Pancreas (tissue), 10 donors: ENCODE data around the gene SLC13A5. TPM values are rescaled to one million over a fixed set of nuclear protein-coding genes. Genes with fewer than 3 reads are reported as not detected.

Experiments used
- ATAC-seq, 4 donors: fragments of 200-7000 bp; cut with Tn5 transposase; one replicate each; pipeline versions ENCODE4 v1.8.0 to v1.9.1; 2020; ENCODE audit warnings: mild to moderate bottlenecking in 4 of 4, moderate library complexity in 4 of 4
- DNase-seq, 6 donors: peaks; one replicate each; pipeline ENCODE4 v3.0.0-alpha.2; 2020
- FAIRE-seq: peaks from 2 replicates; lab custom pipeline; 2012; peaks lifted over from hg19 to GRCh38; lab: Jason Lieb, UNC
- H3K27ac ChIP-seq, 4 donors: fragments of 200-600 bp; sonication (generic); 1 replicate in 3 of 4; 2 replicates in 1 of 4; pipeline versions ENCODE4 v1.5.0 to v1.8.0; 2020
- H3K27me3 ChIP-seq, 4 donors: fragments of 200-600 bp; one replicate each; pipeline ENCODE4 v1.8.0; 2021
- H3K36me3 ChIP-seq, 3 donors: fragments of 200-600 bp; sonication (generic) in 1 of 3; one replicate each; pipeline versions ENCODE4 v1.5.0 to v1.8.0; 2020 to 2021
- H3K4me1 ChIP-seq, 3 donors: fragments of 200-600 bp; one replicate each; pipeline ENCODE4 v1.8.0; 2021
- H3K4me3 ChIP-seq, 4 donors: fragments of 200-600 bp; sonication (generic) in 2 of 4; one replicate each; pipeline versions ENCODE4 v1.5.0 to v1.8.0; 2020 to 2021
- H3K9me3 ChIP-seq, 4 donors: fragments of 200-600 bp; one replicate each; pipeline ENCODE4 v1.8.0; 2021
- CTCF ChIP-seq, 4 donors: fragments of 200-600 bp; sonication (generic) in 3 of 4; IDR thresholded peaks; one replicate each; pipeline versions ENCODE4 v1.5.0 to v1.8.0; 2021; ENCODE audit warnings: antibody characterized with exemption in 4 of 4
- WGBS, 2 donors: extraction: QIAGEN DNeasy Blood & Tissue Kit; methylation state at CpG; one replicate each; pipeline ENCODE4 v1.1.7; 2013; 5-methylcytosine and 5-hydroxymethylcytosine counted together
- intact Hi-C, 3 donors: fragments of 100-400 bp; cut with DNase I; formaldehyde crosslinking; loops; one replicate each; pipeline versions ENCODE4 v1.11.1 to v1.14.2; 2022
- polyA plus RNA-seq, 2 donors: library from polyadenylated mRNA; stranded (reverse); fragments of 200-250 nt; gene quantifications; one replicate each; pipeline ENCODE4 v1.2.3, GENCODE V29; 2013
- total RNA-seq, 6 donors: library from RNA; stranded (reverse); fragmentation: NEBNext Ultra II Directional in 4 of 6; extraction: Animal tissue kit (Norgen Biotek cat#: 25700) in 4 of 6; gene quantifications; one replicate each; pipeline versions ENCODE4 v1.2.1 to v1.2.4, GENCODE V29; 2021 to 2023
- donor health status: healthy with polysubstance abuse.
- donor health status: DM: no; HTN: no; CAD: no; lungs with moderate emphysema.
- donor health status: DM: no; HTN: no; CAD: no.
- donor health status: control.
- donor health status: control.
- donor health status: Bipolar disorder and iron deficiency.
- donor health status: DM: yes; HTN: yes; CAD: no.
- donor health status: DM: no; HTN: no; CAD: no.
- donor health status: DM: no; HTN: no; CAD: no.
- donor health status: DM: yes; HTN: yes; CAD: no.

The SLC13A5 gene
- total and polyA plus RNA-seq, 8 donors, result 0.15 to 0.47 (median 0.25) TPM; not detected in 4

GRCh38 chr17:6724009-6724408 lies 10.8 kb upstream of the SLC13A5 start:
- ATAC-seq (no peak), FAIRE-seq (no peak), DNase-seq (no peak)
- Histone ChIP-seq H3K36me3 (no peaks in the 10 kb centered on the region), H3K9me3 (no peaks in the 10 kb centered on the region), H3K4me1 (no peaks in the 10 kb centered on the region), H3K4me3 (no peak overlapping the region), H3K27ac (no peak overlapping the region), H3K27me3 (no peaks in the 10 kb centered on the region)
- TF ChIP-seq CTCF (IDR thresholded peaks at IDR 0.05), result no peak
- intact Hi-C loops, result no loop called here
- 77 to 84% methylated on average over 5 of the region's 5 CpGs for WGBS, 2 donors

- no peak for FAIRE-seq
- no peak for TF ChIP-seq CTCF (IDR thresholded peaks at IDR 0.05)
- H3K4me1 ChIP-seq, result no peaks in the 10 kb centered on the region
- intact Hi-C loops, result no loop called here
- no peaks in the 10 kb centered on the region for H3K36me3 ChIP-seq
- ATAC-seq, result no peak
- no peak for DNase-seq
- H3K9me3 ChIP-seq, result no peaks in the 10 kb centered on the region
- H3K4me3 ChIP-seq, result no peak overlapping the region
- no peak overlapping the region for H3K27ac ChIP-seq
- WGBS, 2 donors, result 55 to 68% methylated on average over 5 of the region's 5 CpGs
- H3K27me3 ChIP-seq, result no peaks in the 10 kb centered on the region
These were observed 8.6 kb upstream of the SLC13A5 start for GRCh38 chr17:6721744-6722143.

GRCh38 chr17:6716736-6717135 lies 3.6 kb upstream of the SLC13A5 start:
- ATAC-seq, result no peak
- 43 to 48% methylated on average over 2 of the region's 2 CpGs for WGBS, 2 donors
- Histone ChIP-seq H3K27ac (no peak overlapping the region), H3K9me3 (no peaks in the 10 kb centered on the region), H3K4me1 (no peaks in the 10 kb centered on the region), H3K36me3 (no peaks in the 10 kb centered on the region), H3K27me3 (peaks cover 0 to 6% (median 4%) of the 10 kb centered on the region in 4 donors), H3K4me3 (no peak overlapping the region)
- no peak for TF ChIP-seq CTCF (IDR thresholded peaks at IDR 0.05)
- no peak for FAIRE-seq
- intact Hi-C loops, result no loop called here
- no peak for DNase-seq

GRCh38 chr17:6714315-6714874 lies 1.2 kb upstream of the SLC13A5 start:
- intact Hi-C loops, result no loop called here
- TF ChIP-seq CTCF (IDR thresholded peaks at IDR 0.05), result no peak
- WGBS, 2 donors, result 63 to 68% methylated on average over 7 of the region's 7 CpGs
- Histone ChIP-seq H3K36me3 (no peaks in the 10 kb centered on the region), H3K4me3 (no peak overlapping the region), H3K4me1 (no peaks in the 10 kb centered on the region), H3K27me3 (peaks cover 0 to 6% (median 4%) of the 10 kb centered on the region in 4 donors), H3K27ac (no peak overlapping the region), H3K9me3 (no peaks in the 10 kb centered on the region)
- no peak for FAIRE-seq
- ATAC-seq, result no peak
- DNase-seq, result no peak

GRCh38 chr17:6713918-6714271 lies 726 bp upstream of the SLC13A5 start:
- Histone ChIP-seq H3K4me3 (peak overlapping the region in 1 of 4 donors; percentile 35), H3K27me3 (peaks cover 0 to 6% (median 4%) of the 10 kb centered on the region in 4 donors), H3K27ac (no peak overlapping the region), H3K36me3 (no peaks in the 10 kb centered on the region), H3K4me1 (no peaks in the 10 kb centered on the region), H3K9me3 (no peaks in the 10 kb centered on the region)
- peak in 2 of 4 donors; percentile 29 to 48 for ATAC-seq
- TF ChIP-seq CTCF (IDR thresholded peaks at IDR 0.05), result no peak
- no peak for FAIRE-seq
- DNase-seq, result no peak
- 7 to 9% methylated on average over 26 to 29 of the region's 29 CpGs for WGBS, 2 donors
- intact Hi-C loops, result no loop called here
